Measurements from ENCODE around the gene MFAP5. TPM values are rescaled to one million over a fixed set of nuclear protein-coding genes. Genes with fewer than 3 reads are reported as not detected.
"Not testable (repeated sequence)": the region's sequence is repeated elsewhere in the genome, so short reads cannot be mapped to it uniquely, and the experiment has no call there.

Gene MFAP5
- total RNA-seq, 1 donor from 2014 or later = 0.85 TPM

GRCh38 chr12:8624750-8625149 lies 37.9 kb downstream of the MFAP5 start:
- not testable (repeated sequence) for DNase-seq

- no peak for DNase-seq
These were observed 40.0 kb downstream of the MFAP5 start for GRCh38 chr12:8622646-8623045.

GRCh38 chr12:8615206-8615605 lies 47.4 kb downstream of the MFAP5 start:
- no peak for DNase-seq

GRCh38 chr12:8613881-8614280 lies 48.7 kb downstream of the MFAP5 start:
- DNase-seq = not testable (repeated sequence)

- DNase-seq = no peak
These were observed 50.0 kb downstream of the MFAP5 start, which contains the start of gene AICDA for GRCh38 chr12:8612629-8613028. TSS of gene AICDA (minus strand) at chr12:8612859. CDS start at chr12:8612767, 92 bp downstream.

- peak; percentile 66 for DNase-seq
These were observed 53.5 kb downstream of the MFAP5 start for GRCh38 chr12:8609061-8609570.

GRCh38 chr12:8606890-8607289 lies 55.7 kb downstream of the MFAP5 start:
- no peak for DNase-seq

DNA sequence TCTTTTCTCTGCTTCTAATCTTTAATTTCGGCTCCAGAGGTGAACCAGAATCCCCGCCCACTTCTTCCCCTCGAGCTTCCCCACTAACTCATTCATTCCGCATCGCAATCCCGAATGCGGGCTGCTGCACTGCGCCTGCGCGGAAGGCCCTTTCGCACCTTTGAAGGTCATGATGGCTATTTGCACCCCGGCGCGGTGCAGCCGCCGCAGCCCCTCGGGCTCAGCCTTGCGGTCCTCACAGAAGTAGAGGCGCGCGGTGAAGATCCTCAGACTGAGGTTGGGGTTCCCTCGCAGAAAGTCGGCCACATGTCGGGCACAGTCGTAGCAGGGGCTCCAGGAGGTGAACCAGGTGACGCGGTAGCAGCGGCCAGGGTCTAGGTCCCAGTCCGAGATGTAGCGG lies 57.6 kb downstream of the MFAP5 start:
- DNase-seq = no peak

DNA sequence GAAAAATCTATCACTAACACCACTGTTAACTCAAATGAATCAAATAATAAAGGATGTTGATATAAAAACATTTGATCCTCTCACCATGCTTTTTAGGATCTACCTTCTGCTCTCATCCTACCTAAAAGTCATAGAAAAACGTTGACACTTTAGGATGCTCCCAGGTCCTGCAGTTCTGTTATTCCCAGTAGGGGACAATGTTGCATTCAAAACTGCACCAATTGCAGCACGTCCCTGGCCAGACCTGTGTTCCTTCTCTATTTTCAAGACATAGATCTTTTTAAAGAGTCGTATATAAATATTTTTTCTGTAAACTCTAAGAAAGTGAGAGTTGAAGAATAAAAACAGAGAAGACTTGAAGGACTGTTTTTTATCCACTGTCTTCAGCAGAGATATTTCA lies 58.8 kb downstream of the MFAP5 start:
- no peak for DNase-seq

DNA sequence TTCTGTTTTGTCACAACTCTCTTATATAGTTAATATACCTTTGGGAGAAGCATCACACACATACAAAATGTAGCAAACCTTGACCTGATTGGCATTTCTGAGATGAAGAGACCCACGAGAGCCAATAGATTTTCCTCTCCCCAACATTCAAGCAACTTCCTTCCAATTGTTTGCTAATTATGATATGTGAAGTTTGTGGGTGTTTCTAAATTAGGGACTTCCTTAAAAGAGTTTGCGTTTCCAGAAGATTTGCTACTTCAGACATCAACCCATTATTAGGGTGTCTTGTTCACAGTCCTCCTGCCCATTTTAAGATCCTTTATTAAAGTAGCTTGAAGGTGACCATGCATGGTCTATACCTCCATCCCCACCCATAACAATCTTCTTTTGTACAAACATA lies 59.3 kb downstream of the MFAP5 start:
- DNase-seq = no peak

- no peak for DNase-seq
These were observed 66.1 kb downstream of the MFAP5 start for GRCh38 chr12:8596561-8596960.

Other genes starting within 250 kb of the MFAP5 start
- not detected in 2 replicates for gene CLEC6A, start 206.9 kb downstream of the MFAP5 start, total RNA-seq
- gene CLEC4D, start 149.3 kb downstream of the MFAP5 start, total RNA-seq = not detected in 2 replicates
- not detected in 2 replicates for gene CLEC4E, start 121.9 kb downstream of the MFAP5 start, total RNA-seq
- not detected in 2 replicates for gene AICDA, start 50.0 kb downstream of the MFAP5 start, total RNA-seq
- 46.4 and 180 TPM in 2 replicates for gene RIMKLB, start 35.2 kb upstream of the MFAP5 start, total RNA-seq
- gene A2ML1, start 159.8 kb upstream of the MFAP5 start, total RNA-seq = 0.28 TPM in 1 of 2 replicates, not detected in the other